GM12892 (cell line): Measurements from ENCODE around the gene VSTM4.

Experiments used
- POLR2A ChIP-seq: IDR thresholded peaks from 2 replicates; pipeline ENCODE4 v1.6.1; 2011; ENCODE audit warnings: low read depth, low read length, control low read depth
- POLR2AphosphoS5 ChIP-seq: IDR thresholded peaks from 2 replicates; pipeline ENCODE4 v1.6.1; 2011; ENCODE audit warnings: low read depth, low read length, control low read depth
- TAF1 ChIP-seq: IDR thresholded peaks from 2 replicates; pipeline ENCODE4 v1.6.1; 2011; ENCODE audit warnings: low read depth, mild to moderate bottlenecking, control low read depth, low read length, borderline replicate concordance

- TF ChIP-seq POLR2AphosphoS5: no peak
- no peak for TF ChIP-seq POLR2A
- no peak for TF ChIP-seq TAF1
These were observed 144.7 kb downstream of the VSTM4 start for GRCh38 chr10:48970654-48971053.
